ENCODE data around the gene CDCA8.

The CDCA8 gene

GRCh38 chr1:37660664-37661063 is 31.7 kb upstream of the CDCA8 start:
- Mint-ChIP-seq H3K27me3 (ENCODE audit: low read depth, poor library complexity) (peaks cover 59% of the 10 kb centered on the region), H3K9me3 (no peaks in the 10 kb centered on the region), H3K4me1 (peaks cover 28% of the 10 kb centered on the region), H3K4me3 (no peak overlapping the region), H3K27ac (peak overlapping the region; percentile 25), H3K36me3 (ENCODE audit: low read depth) (no peaks in the 10 kb centered on the region)
- no peak for TF ChIP-seq CTCF (IDR thresholded peaks at IDR 0.05)
- DNase-seq: peak; percentile 35

- Mint-ChIP-seq H3K4me1 (peaks cover 23% of the 10 kb centered on the region), H3K9me3 (no peaks in the 10 kb centered on the region), H3K36me3 (ENCODE audit: low read depth) (no peaks in the 10 kb centered on the region), H3K27me3 (ENCODE audit: low read depth, poor library complexity) (peaks cover 59% of the 10 kb centered on the region), H3K4me3 (no peak overlapping the region), H3K27ac (no peak overlapping the region)
- no peak for TF ChIP-seq CTCF (IDR thresholded peaks at IDR 0.05)
- DNase-seq: no peak
Measured at GRCh38 chr1:37661401-37661800, 30.9 kb upstream of the CDCA8 start.

GRCh38 chr1:37662031-37662755 is 30.1 kb upstream of the CDCA8 start:
- no peak overlapping the region for H3K4me3 Mint-ChIP-seq
- no peak for DNase-seq
- H3K27me3 Mint-ChIP-seq (ENCODE audit: low read depth, poor library complexity): peaks cover 60% of the 10 kb centered on the region
- no peak for TF ChIP-seq CTCF (IDR thresholded peaks at IDR 0.05)
- H3K9me3 Mint-ChIP-seq: no peaks in the 10 kb centered on the region
- peaks cover 18% of the 10 kb centered on the region for H3K4me1 Mint-ChIP-seq
- H3K36me3 Mint-ChIP-seq (ENCODE audit: low read depth): no peaks in the 10 kb centered on the region
- H3K27ac Mint-ChIP-seq: peak overlapping the region; percentile 88

GRCh38 chr1:37663426-37664000 is 28.8 kb upstream of the CDCA8 start:
- Mint-ChIP-seq H3K4me1 (peaks cover 18% of the 10 kb centered on the region), H3K36me3 (ENCODE audit: low read depth) (no peaks in the 10 kb centered on the region), H3K9me3 (no peaks in the 10 kb centered on the region), H3K27ac (no peak overlapping the region), H3K27me3 (ENCODE audit: low read depth, poor library complexity) (peaks cover 58% of the 10 kb centered on the region), H3K4me3 (no peak overlapping the region)
- no peak for DNase-seq
- TF ChIP-seq CTCF (IDR thresholded peaks at IDR 0.05): no peak

- Mint-ChIP-seq H3K27ac (no peak overlapping the region), H3K9me3 (no peaks in the 10 kb centered on the region), H3K27me3 (ENCODE audit: low read depth, poor library complexity) (peaks cover 34% of the 10 kb centered on the region), H3K4me1 (peaks cover 5% of the 10 kb centered on the region), H3K36me3 (ENCODE audit: low read depth) (no peaks in the 10 kb centered on the region), H3K4me3 (no peak overlapping the region)
- TF ChIP-seq CTCF (IDR thresholded peaks at IDR 0.05): no peak
- no peak for DNase-seq
Measured at GRCh38 chr1:37666241-37666867, 26.0 kb upstream of the CDCA8 start.
